ENCODE measurements around the gene TMEM222. TPM values are rescaled to one million over a fixed set of nuclear protein-coding genes. Genes with fewer than 3 reads are reported as not detected.

The TMEM222 gene
- total RNA-seq, 2 experiments from 2014 or later = 22.0 to 25.4 TPM

GRCh38 chr1:27322569-27323240, 742 bp downstream of the TMEM222 start:
- DNase-seq = no peak
- POLR2A ChIA-PET = interaction anchor here (0.7 to 1.8 kb wide), 8 partner anchors 9 to 72 kb away, joined by 3 to 5 read pairs (median 3); partner anchors contain the start of genes CD164L2, MAP3K6 and SYTL1

GRCh38 chr1:27325286-27325685, 3.3 kb downstream of the TMEM222 start:
- Mint-ChIP-seq H3K36me3 (ENCODE audit: low read depth) (peaks cover 30% of the 10 kb centered on the region), H3K27me3 (no peaks in the 10 kb centered on the region), H3K27ac (no peak overlapping the region), H3K9me3 (no peaks in the 10 kb centered on the region), H3K4me1 (ENCODE audit: low read depth) (peaks cover 57% of the 10 kb centered on the region), H3K4me3 (no peak overlapping the region)
- POLR2A ChIA-PET = interaction anchor here (2.0 to 2.9 kb wide), 2 partner anchors 9 to 17 kb away, joined by 8 to 13 read pairs; partner anchors contain the start of gene SYTL1
- ATAC-seq (no peak), DNase-seq (no peak)
- TF ChIP-seq CTCF (IDR thresholded peaks at IDR 0.05) = no peak
- CTCF ChIA-PET = interaction anchor here (1.8 to 3.6 kb wide), 3 partner anchors 28 to 69 kb away, joined by 9 to 16 read pairs (median 14); no protein-coding TSS in a partner anchor
- intact Hi-C loops (cut with micrococcal nuclease) = no loop called here

More at GRCh38 chr1:27322569-27323240, 742 bp downstream of the TMEM222 start:
- H3K36me3 Mint-ChIP-seq (ENCODE audit: low read depth) = peaks cover 28% of the 10 kb centered on the region
- H3K27ac Mint-ChIP-seq = peak overlapping the region; percentile 95
- CTCF ChIA-PET = interaction anchor here (0.6 to 3.2 kb wide), 15 partner anchors 10 to 347 kb away, joined by 3 to 39 read pairs (median 3); no protein-coding TSS in a partner anchor
- no peaks in the 10 kb centered on the region for H3K27me3 Mint-ChIP-seq
- intact Hi-C loops (cut with micrococcal nuclease) = no loop called here
- TF ChIP-seq CTCF (IDR thresholded peaks at IDR 0.05) = no peak
- H3K4me1 Mint-ChIP-seq (ENCODE audit: low read depth) = peaks cover 42% of the 10 kb centered on the region
- ATAC-seq = no peak
- no peaks in the 10 kb centered on the region for H3K9me3 Mint-ChIP-seq
- H3K4me3 Mint-ChIP-seq = peak overlapping the region; percentile 95

- no peak overlapping the region for H3K4me3 Mint-ChIP-seq
- H3K27ac Mint-ChIP-seq = peak overlapping the region; percentile 4
- POLR2A ChIA-PET = interaction anchor here (1.5 to 2.9 kb wide), 2 partner anchors 11 to 14 kb away, joined by 4 to 13 read pairs; partner anchors contain the start of gene SYTL1
These were observed 6.0 kb downstream of the TMEM222 start for GRCh38 chr1:27327964-27328363.

GRCh38 chr1:27330786-27331185, 8.8 kb downstream of the TMEM222 start:
- peaks cover 21% of the 10 kb centered on the region for H3K36me3 Mint-ChIP-seq (ENCODE audit: low read depth)
- no peak overlapping the region for H3K4me3 Mint-ChIP-seq
- intact Hi-C loops (cut with micrococcal nuclease) = no loop called here
- peak overlapping the region; percentile 16 for H3K27ac Mint-ChIP-seq
- DNase-seq (no peak), ATAC-seq (no peak)
- ChIA-PET CTCF (interaction anchor here (0.7 to 4.8 kb wide), 3 partner anchors 32 to 65 kb away, joined by 3 to 48 read pairs (median 3); no protein-coding TSS in a partner anchor), POLR2A (interaction anchor here (4.3 kb wide), 1 partner anchor 12 kb away, joined by 25 read pairs; the partner anchor contains the start of gene SYTL1)
- H3K27me3 Mint-ChIP-seq = no peaks in the 10 kb centered on the region
- H3K9me3 Mint-ChIP-seq = no peaks in the 10 kb centered on the region
- H3K4me1 Mint-ChIP-seq (ENCODE audit: low read depth) = peaks cover 40% of the 10 kb centered on the region
- no peak for TF ChIP-seq CTCF (IDR thresholded peaks at IDR 0.05)

More at GRCh38 chr1:27327964-27328363, 6.0 kb downstream of the TMEM222 start:
- no peak for ATAC-seq
- no peak for TF ChIP-seq CTCF (IDR thresholded peaks at IDR 0.05)
- Mint-ChIP-seq H3K4me1 (ENCODE audit: low read depth) (peaks cover 62% of the 10 kb centered on the region), H3K27me3 (no peaks in the 10 kb centered on the region), H3K36me3 (ENCODE audit: low read depth) (peaks cover 27% of the 10 kb centered on the region), H3K9me3 (no peaks in the 10 kb centered on the region)
- intact Hi-C loops (cut with micrococcal nuclease) = no loop called here
- DNase-seq = no peak
- CTCF ChIA-PET = interaction anchor here (0.9 to 3.6 kb wide), 8 partner anchors 8 to 68 kb away, joined by 3 to 16 read pairs (median 7); partner anchors contain the start of genes MAP3K6 and SYTL1

Data from activated CD8-positive, alpha-beta T cell treated with anti-CD3 and anti-CD28 coated beads for 36 hours (primary cell).